SKM-1 treated with dmso at 0.1 percent for 144 hours (cell line): ENCODE data around the gene CHST13.

Source experiments
- DNase-seq: peaks from one replicate; lab custom pipeline; 2025; ENCODE audit not compliant: unreplicated experiment; lab: John Stamatoyannopoulos, UW

CHST13 gene

DNA sequence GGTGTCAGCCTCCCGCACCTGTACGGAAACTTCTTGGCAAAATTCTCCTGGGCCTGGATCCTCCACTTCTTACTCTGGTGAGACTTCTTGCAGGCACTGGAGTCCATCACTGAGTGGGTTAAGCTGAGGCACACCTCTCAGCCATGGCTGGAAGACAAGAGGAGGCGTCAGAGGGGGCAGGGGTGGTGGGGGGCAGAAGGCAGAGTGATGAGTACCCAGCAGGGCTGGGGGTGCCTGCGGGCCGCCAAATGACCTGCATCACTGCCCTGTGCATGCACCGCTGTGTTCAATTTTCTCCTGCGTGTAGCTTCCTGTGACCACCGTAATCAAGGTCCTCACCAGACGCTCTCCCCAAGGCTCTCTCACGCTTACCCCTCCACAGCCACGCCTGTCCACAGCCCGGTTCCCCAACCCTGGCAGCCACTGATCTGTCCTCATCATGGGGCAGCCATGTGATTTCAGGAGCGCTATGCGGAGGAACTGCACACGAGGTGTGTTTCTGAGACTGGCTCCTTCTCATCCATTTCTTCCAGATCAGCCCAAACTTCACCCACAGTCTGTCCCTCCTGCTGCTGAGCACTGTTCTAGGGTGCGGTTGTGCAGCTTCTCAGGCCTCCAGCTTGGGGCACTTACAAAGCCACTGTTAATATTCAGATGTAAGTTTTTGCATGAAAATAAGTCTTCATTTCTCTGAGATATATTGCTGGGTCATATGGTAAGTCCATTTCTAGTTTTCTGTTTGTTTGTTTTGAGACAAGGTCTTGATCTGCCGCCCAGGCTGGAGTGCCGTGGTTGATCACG, 29.5 kb downstream of the CHST13 start:
- no peak for DNase-seq

DNA sequence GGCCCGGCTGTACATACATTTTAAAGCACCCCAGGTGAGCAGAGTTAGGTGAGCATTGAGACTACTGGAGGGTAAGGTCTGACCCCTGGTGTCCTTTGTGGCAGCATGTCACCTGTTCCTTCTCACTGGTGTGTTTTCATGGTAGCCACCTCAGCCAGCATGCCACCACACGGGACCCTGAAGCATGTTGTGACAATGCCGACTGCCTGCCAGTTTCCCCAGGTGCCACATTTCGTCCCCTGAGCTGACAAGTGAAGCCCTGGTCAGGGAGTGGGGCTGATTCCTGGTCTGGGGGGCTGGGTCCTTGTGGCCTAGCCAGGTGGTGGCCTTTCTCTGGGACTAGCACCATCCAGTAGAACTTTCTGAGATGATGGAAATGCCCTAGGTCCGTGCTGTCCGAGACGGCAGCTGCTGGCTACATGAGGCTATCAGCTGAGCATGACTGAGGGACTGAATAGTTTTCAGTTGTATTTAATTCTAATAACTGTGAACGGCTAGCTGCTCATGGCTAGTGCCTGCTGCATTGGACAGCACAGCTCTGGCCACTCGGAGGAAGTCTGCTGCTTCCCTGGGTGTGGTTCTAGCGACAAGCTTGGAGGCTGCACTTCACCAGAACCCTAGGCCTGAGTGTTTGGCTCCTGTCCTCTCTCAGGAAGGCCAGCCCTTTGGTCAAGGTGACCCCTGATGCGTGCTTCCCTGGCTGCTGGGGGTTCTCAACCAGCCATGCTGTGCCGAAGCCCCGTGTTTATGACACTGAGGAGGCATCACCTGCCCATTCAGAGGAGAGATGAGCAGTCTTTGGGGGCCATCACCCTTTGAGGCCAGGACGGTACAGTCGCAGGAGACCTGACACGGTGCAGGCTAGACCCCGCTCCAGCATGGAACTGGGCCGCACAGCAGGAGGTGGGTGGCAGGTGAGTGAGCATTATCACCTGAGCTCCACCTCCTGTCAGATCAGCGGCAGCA, 30.9 kb downstream of the CHST13 start:
- no peak for DNase-seq

DNA sequence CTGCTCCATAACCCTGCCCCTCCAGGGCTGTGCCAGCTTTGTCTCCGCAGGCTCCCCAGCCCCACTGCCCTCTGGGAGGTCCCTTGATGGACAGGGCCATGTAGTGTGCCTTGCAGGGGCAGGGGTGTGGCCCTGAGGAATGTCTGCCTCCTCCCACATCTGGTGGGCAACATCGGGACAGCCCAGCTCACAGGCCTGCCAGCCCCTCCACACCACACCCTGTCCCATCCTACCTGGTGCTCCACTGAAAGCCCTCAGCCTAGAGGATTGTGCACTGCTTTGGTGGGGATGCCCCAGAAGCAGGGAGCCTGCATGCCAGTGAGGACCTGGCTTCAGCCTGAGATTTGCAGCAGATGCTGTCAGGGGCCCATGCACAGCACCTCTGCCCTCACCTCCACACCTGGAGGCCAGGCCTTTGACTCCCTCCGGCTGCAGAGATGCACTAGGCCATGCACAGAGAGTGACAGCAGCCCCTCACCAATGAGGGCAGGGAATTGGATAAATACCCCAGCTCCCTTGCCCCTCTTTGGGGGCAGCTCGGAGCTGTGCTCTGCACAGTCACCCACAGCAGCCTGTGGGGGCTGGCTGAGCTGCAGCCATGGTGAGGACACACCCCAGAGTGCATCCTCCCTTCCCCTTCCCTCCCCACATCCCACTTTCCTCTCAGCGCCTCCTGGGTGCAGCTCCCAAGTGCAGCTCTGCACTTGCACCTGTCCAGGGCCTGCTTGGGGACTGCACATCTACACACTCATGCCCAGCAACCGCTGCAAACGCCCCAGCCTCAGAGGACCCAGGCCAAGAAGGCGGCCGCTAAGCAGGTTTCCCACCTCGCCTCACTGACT, 32.1 kb downstream of the CHST13 start:
- DNase-seq = no peak

DNA sequence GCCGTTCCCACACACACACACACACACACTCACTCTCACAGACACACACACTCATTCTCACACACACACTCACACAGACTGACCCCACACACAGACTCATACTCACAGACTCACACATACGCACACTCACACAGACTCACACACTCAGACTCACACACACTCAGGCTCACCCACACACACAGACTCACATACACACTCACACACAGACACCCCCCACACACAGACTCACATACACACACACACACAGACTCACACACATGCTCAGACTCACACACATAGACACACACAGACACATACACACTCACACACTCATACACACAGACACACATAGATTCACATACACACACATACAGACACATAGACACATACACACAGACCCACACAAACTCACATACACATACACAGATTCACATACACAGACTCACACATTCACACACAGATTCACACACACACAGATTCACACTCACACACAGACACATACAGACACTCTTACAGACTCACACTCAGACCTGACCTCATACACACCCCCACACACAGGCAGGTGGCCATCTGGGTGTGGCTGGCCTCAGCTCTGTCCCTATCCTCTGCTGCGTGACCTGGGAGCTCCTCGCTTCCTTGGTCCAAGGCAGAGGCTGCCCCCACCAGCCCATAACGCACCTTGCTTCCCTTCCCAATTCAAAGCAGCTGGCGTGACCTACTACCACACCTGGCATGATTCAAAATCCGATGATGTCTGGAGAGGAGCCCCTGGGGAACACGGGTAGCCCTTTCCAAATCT, 32.9 kb downstream of the CHST13 start:
- no peak for DNase-seq

DNA sequence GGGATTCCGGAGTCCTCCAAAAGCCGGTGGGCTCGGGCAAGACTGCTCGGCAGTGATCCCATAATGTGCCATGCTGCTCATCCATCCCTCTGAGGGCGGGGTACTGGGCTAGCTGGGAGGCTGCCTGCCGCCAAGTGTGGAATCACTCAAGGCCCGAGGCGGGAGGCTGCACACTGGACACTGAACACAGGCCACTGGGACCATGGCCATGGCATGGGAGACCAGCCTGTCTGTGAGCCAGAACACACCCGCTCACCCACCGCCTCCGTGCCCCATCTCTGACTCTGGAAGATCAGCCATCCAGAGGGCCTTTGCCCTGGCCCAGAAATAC, 33.4 kb downstream of the CHST13 start:
- no peak for DNase-seq

DNA sequence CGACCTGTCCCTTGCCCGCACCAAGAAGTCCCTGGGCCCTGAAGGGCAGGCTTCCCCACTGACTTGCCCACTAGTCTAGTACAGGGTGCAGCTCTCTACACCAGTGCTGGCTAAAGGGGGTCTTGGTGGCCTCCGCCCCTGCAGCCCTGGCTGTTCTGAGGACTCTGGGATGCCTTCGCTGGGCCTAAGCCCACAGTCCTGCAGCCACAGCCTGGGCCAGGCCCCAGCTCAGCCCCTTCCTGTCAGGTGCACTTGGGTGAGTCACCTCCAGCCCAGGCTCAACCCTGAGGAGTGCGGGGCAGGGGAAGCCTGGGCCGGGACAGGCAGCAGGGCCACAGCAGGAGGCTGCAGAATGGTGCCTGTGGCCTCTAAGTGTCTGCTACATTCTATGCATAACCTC, 33.8 kb downstream of the CHST13 start:
- no peak for DNase-seq

DNA sequence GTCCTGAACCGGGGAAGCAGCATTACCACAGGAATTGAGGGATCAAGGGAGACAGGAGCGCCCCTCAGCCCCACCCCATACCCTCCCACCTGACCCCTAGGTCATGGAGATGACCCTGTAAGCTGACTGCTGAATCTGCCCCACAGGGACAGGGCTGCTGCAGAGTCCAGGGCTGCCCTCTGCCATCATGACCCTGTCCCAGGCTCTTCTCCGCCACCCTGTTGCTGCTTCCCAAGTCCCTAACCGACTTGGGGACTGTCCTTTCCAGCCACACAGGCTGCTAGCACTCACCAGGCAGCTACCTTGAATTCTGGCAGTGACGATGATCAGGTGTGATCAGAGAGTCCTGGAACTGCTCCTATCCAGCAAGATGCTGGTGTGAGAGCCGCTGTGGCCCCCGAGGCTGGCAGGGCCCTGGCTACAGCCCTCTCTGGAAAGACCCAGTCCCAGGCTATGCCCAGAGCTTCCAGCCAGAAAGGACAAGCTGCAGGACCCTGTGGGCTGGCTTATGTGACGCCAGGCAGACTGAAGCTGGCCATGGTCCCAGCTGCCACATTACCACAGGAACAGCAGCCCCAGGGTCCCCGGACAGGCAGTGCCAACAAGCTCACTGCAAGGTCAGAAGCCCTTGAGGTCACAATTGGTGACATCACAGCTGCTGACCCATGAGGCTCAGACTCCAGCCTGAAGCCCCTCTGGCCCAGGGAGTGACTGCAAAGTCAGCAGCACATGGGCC, 34.5 kb downstream of the CHST13 start, which contains the start of gene C3orf22:
Gene C3orf22, minus strand, starts transcription at position 597 of the 736 bp plus-strand sequence. CDS start 5,542 bp downstream, outside the sequence.
- no peak for DNase-seq

DNA sequence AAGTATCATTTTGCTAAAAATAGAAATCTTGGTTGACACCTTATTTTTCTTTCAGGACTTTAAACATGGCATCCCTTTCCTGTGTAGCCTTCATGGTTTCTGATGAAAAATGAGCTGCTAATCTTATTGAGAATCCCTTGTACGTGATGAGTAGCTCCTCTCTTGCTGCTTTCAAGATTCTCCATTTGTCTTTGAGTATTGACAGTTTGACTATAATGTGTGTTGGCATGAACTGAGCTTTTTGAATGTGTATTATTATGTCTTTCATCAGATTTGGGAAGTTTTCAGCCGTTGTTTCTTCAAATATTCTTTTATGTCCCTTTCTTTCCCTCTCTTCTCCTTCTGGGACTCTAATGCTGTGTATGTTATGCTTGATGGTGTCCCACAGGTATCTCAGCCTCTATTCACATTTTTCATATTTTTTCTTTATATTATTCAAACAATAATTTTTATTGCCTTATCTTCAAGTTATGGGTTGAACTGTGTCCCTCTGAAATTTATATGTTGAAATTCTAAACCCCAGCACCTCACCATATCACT, 38.9 kb downstream of the CHST13 start:
- no peak for DNase-seq

DNA sequence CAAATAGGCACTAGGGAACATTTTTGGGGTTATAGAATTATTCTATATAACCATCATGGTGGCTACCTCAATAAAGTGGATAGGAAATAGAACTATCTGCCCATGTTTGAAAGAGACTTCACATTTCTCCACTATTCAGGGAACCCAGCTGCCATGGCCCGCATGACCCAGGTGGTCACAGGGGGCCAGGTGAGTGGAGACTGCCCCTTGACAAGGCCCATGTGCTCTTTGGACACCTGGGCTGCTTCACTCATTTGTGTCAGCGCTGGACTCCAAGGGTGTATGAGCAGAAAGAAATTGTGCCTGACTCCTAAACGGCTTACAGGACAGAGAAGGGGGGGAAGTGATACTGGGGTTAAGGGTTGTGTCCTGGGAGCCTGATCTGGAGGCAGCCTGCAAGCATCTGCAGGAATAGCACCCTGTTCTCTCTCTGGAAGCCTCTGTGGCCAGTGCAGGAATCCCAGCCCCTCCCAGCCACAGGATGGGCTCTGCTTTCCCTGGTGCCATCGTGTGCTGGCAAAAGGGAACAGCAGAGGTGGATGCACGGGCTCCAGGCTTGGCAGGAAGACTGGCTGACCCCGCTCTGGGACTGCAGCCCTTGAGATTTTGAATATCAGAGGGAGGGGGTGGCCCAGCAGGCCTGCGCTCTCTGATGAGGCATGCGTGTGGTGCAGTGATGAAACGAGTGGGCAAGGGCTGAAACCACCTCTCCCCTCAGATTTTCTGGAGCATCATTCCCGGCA, 43.9 kb downstream of the CHST13 start:
- DNase-seq = no peak

DNA sequence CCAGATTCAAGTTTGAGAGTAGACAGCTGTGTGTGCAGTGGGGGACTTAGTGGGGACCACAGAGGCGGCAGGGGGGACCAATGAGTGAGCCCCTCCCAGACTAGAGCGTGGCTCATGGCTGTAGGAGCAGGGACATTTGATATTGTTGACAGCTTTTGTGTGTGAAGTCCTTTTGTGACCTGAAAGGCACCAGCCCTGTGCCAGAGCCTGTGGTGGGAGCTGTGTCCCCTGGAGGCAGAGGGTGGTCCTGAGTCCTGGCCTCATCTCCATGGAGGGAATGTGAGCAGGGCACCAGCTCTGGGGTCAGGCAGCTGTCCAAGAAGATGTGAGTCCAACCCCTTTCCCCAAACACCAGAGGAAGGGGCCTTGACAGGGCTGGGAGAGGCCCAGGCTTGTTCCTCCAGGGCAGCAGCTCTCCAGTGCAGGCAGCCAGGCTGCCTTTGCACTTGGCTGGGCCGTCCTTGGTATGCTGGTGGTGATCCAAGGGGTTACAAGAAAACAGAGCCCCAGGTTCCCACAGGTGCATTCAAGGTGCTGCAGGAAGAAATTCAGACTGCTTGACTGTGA, 44.9 kb downstream of the CHST13 start:
- DNase-seq = no peak

DNA sequence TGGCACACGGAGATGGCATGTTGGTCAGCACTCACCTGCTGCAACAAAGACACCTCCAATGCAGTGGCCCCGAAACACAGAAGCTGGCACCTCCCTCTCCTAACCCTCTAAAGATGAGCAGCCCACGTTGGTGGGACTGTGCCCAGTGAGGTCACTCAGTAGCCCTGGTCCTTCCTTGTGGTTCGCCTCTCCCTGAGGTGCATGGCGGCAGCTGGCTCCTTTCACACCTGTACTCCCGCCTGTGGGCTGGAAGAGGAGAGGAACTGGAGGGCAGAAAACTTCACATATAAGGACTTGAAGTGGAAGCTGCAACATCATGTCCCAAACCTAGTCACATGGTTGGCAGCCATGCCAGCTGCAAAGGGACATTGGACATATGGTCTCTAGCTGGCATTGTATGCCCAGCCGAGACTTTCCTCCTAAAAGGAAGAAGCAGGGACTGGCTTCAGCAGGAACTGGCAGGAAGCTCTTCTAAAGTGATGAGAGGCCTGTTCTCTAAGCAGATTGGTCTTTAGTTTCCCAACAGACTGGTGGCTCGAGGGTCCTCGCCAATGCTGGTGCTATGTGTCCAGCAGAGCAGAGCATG, 45.5 kb downstream of the CHST13 start:
- DNase-seq = no peak

DNA sequence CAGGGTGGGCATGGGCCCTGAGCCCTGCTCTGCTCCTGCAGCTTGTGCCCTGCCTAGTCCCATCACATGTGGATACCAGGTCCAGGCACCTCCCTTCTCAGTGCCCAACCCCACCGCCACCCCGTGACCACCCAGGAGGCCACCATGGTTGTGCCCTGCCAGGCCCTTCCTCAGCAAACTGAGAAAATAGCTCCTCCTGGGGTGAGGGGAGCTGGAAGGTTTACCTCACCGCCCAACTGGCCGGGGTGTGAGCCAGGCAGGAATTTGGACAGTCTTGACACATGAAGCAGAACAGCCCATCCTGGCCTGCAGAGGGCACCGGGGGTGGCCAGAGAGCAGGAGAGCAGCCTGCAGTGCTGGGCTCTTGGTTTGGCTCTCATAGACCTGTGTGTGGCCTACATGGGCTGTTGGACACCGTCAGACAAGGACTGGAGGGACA, 46.2 kb downstream of the CHST13 start:
- DNase-seq = no peak

DNA sequence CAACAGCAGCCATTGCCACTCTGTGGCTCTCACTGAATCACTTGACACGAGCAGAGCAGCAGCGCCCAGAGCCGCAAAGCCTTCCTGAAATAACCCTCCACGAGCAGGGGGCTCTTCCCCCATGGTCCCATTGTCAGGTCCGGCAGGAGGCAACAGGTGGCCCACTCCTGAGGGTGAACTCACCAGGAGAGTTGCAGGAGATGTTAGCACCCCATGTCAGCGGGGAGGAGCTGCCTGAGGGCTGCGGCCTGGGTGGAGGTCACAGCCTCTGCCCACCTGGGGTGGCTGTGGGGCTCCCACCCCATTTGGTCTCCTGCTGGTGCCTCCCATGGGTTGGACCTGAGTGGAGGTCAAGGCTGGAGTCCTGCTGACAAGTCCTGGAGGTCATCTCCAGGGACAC, 47.1 kb downstream of the CHST13 start:
- DNase-seq = no peak

DNA sequence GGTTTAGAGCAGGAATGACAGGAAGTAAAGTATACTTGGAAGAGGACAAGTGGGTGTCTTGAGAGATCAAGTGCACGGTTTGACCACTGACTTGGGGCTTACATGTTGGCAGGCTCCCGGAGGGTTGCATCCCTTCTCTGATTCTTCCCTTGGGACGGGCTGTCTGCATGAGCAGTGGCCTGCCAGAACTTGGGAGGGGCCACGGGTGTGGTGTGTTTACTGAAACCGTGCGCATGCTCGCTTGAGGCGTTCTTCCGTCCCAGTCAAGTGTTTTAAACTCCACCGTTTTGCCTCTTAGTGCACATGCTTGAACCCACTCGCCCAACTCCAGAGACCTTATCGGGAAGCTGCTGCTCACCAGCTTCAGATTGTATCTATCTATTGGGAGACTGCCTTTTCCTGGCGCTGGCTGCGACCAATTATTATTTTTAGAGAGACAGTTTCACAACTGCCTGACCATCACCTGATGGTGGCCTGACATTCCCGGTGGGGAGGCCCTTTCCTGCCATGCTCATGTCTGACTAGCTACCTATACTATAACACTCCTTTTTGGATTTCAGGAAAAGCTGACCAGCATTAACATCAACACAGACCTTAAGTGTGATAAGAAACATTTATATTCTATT, 49.6 kb downstream of the CHST13 start:
- DNase-seq = no peak

DNA sequence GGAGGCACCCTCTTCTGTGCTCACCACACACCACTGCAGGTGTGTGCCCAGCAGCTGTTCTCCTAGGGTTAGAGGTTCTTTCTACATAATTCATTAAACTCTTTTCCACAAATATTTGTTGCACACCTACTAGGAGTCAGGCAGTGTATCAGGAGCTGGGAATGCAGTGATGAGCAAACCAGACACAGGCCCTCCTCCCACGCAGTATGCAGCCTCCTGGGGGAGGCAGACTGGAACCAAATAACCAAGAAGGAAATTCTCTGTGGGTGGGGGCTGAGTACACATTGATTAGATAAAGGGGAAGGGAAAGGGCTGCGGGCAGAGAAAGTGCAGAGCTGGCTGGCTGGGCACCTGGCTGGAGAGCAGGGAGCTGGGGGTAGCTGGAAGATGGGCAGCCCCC, 53.3 kb downstream of the CHST13 start:
- no peak for DNase-seq

DNA sequence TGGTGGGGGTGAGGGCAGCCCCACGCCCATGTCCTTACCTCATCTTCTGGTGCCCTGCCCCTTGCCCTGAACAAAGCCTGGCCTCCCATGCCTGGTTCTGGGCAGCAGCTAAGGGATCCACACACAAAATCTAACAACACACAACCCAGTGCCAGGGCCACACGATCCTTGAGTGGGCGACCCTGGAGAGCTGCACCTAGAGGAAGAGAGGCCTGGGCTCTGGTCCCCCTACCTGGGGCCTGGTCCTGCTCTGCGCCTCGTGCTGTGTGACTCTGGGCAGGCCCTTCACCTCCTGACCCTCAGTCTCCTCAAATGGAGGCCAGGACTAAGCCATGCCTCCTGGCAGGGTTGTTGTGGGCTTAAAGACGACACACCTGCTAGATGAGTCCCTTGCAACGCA, 54.7 kb downstream of the CHST13 start:
- no peak for DNase-seq

DNA sequence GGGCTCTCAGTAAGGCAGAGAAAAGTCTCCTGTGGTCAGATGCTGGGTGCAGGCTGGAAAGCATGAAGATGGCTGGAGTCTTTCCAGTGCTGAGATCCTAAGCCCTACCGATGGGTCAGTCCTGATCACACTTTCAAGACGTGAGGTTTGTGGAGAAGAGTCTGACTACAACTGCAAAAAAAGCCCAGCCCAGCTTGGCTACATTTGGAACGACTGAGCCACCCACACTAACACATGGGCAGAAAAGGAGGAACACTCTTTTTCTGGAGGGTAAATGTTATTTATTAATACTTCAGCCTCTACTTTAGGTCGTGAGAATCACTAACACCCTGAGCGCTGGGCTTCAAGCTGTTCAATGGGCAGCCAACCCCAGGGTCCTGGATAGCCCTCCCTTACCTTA, 56.8 kb downstream of the CHST13 start:
- no peak for DNase-seq

DNA sequence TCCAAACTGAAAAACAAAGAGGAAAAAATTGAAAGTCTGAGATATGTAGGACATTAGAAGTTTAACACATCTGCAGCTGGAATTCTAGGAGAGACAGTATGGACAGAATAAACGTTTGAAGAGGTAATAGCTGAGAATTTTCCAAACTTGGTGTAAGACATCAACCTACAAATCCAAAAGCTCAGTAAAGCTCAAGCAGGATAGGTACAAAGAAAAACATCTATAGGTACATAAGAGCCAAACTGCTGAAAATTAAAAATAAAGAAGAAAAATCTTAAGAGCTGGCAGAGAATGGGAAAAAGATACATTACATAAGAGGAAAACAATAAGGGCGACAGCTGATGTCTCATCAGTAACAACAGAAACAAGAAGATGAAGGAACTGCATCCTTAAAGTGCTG, 57.6 kb downstream of the CHST13 start:
- no peak for DNase-seq
